Measurements from ENCODE around the gene ACKR3.

The ACKR3 gene

DNA sequence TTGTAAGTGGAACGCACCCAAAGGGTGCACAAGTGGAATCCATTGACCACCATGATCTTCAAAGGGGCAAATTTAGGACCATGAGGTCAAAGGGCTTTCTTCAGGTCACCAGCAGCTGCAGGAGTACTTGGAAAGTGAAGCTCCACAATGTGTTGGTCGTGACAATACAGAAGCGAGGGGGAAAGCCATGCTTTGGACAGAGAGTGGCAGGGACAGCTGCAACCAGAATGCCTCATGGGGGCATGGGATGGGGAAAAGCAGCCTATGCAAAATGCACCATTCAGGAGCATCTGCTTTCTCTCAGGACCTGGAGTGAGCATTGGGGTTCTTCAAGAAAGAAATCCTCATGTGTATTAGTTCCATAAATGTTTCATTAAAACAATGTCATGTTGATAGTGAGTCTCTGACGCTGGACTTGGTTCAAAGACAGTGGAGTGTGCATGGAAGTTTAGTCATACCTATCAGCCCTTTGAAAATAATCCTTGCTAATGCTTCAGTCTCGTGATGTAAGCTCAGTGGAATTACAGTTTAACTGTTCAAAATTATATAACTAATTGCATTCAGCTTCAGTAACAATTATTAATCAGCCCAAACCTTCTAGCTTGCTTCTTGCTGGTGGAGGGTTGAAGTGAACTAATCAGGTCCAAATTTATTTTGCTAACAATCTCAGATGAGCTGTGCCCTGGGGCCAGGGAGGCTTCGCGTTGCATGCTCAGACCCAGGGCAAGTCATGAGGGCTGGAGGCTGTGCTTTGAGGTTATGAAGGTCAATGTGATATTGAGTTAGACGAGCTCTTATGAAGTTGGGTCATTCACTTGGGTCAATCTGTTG is 41.6 kb downstream of the ACKR3 start:
- no peaks in the 10 kb centered on the region for H3K36me3 ChIP-seq (ENCODE audit: insufficient read depth, low read length)
- no peaks in the 10 kb centered on the region for H3K4me1 ChIP-seq (ENCODE audit: control insufficient read depth, insufficient read depth, low read length, unreplicated experiment)
- H3K4me3 ChIP-seq (ENCODE audit: low read depth, low read length) = no peak overlapping the region
- H3K27me3 ChIP-seq (ENCODE audit: insufficient read depth, low read length) = peaks cover 28% of the 10 kb centered on the region; the same call in 1 of the 2 replicates
- no peak overlapping the region for H3K27ac ChIP-seq (ENCODE audit: low read depth, low read length)
- no peaks in the 10 kb centered on the region for H3K79me2 ChIP-seq (ENCODE audit: control insufficient read depth, insufficient read depth, low read length, unreplicated experiment)
- H2AFZ ChIP-seq (ENCODE audit: low read length, unreplicated experiment) = no peak overlapping the region

DNA sequence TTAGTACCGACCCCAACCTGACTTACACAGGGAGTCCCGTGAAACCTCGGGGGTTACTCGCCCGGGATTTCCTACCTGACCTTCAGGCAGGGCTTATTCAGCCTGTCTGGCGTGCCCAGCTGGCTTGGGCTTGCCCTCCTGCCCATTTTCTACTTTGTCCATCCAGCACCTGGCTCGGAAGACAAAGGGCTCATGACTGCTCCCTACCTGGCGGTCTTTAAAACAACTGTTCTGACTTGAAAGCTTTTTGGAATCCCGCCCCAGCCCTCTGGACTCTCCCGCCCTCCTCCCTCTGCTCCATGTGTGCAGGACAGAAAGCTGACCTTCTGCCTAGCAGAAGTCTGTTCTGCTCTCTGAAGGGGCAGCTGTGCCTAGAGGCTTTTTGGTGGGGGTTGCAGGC is 43.1 kb downstream of the ACKR3 start:
- Histone ChIP-seq H3K4me1 (ENCODE audit: control insufficient read depth, insufficient read depth, low read length, unreplicated experiment) (no peaks in the 10 kb centered on the region), H3K4me3 (ENCODE audit: low read depth, low read length) (no peak overlapping the region), H3K27ac (ENCODE audit: low read depth, low read length) (no peak overlapping the region), H3K27me3 (ENCODE audit: insufficient read depth, low read length) (peaks cover 36% of the 10 kb centered on the region; the same call in 1 of the 2 replicates), H3K79me2 (ENCODE audit: control insufficient read depth, insufficient read depth, low read length, unreplicated experiment) (no peaks in the 10 kb centered on the region), H2AFZ (ENCODE audit: low read length, unreplicated experiment) (no peak overlapping the region), H3K36me3 (ENCODE audit: insufficient read depth, low read length) (no peaks in the 10 kb centered on the region)

DNA sequence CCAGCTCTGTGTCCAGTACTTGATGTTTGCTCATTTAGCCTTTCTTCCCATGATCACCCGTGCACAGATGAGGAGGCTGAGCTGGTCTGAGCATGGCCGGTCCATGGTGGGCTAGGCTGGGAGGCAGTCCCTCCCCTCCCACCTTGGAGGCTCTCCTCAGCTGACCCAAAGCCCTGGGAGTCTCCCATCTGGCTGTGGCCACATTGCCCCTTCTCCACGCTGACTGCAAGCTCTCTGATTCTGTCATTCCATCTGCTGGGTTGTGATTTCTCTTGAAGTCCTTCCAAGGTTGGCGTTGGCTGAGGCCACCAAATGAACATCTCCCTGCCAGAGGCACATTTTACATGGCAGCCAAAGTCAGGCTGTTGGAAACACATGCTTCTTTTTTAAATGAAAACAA is 44.0 kb downstream of the ACKR3 start:
- Histone ChIP-seq H3K4me3 (ENCODE audit: low read depth, low read length) (no peak overlapping the region), H2AFZ (ENCODE audit: low read length, unreplicated experiment) (no peak overlapping the region), H3K36me3 (ENCODE audit: insufficient read depth, low read length) (no peaks in the 10 kb centered on the region), H3K27me3 (ENCODE audit: insufficient read depth, low read length) (peaks cover 43% of the 10 kb centered on the region), H3K4me1 (ENCODE audit: control insufficient read depth, insufficient read depth, low read length, unreplicated experiment) (no peaks in the 10 kb centered on the region), H3K27ac (ENCODE audit: low read depth, low read length) (no peak overlapping the region), H3K79me2 (ENCODE audit: control insufficient read depth, insufficient read depth, low read length, unreplicated experiment) (no peaks in the 10 kb centered on the region)

DNA sequence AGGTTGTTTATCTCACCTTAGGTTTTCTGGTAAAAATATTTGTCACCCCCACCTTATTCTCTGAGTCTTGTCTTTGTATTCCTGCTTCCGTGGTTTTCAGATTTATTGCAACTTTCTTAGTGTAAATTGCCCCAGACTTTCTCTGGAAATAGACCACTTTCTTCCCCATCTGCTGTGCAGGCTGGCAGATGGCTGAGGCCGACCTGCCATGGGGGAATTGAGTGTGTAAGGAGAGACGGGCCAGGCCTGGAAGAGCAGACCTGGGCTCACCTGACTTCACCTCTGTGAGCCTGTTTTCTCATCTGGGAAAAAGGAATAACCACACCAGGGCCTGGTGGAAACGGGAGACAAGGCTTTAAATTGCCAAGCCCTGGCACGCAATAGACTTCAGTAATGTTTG is 44.9 kb downstream of the ACKR3 start:
- H3K27ac ChIP-seq (ENCODE audit: low read depth, low read length) = no peak overlapping the region
- H3K27me3 ChIP-seq (ENCODE audit: insufficient read depth, low read length) = peaks cover 52% of the 10 kb centered on the region
- no peaks in the 10 kb centered on the region for H3K79me2 ChIP-seq (ENCODE audit: control insufficient read depth, insufficient read depth, low read length, unreplicated experiment)
- no peaks in the 10 kb centered on the region for H3K36me3 ChIP-seq (ENCODE audit: insufficient read depth, low read length)
- H3K4me3 ChIP-seq (ENCODE audit: low read depth, low read length) = no peak overlapping the region
- no peak overlapping the region for H2AFZ ChIP-seq (ENCODE audit: low read length, unreplicated experiment)
- no peaks in the 10 kb centered on the region for H3K4me1 ChIP-seq (ENCODE audit: control insufficient read depth, insufficient read depth, low read length, unreplicated experiment)

DNA sequence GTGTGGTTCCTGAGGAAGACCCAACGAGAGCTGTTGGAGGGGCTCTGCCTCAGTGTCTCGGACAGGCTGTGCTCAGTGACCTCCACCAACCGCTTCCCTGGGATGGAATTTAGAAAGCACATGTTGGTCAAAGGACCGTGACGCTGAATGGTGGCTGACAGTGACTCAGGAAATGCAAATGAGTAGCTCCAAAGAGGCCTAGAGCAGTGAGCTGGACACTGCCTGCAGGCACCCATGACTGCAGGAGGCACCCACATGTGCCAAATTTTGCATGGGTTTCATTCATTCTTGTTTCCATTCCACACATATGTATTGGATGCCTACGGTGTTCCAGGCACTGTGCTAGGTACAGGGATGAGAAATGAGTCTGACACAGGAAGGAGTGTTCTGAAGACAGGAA is 46.4 kb downstream of the ACKR3 start:
- Histone ChIP-seq H3K4me3 (ENCODE audit: low read depth, low read length) (no peak overlapping the region), H3K27me3 (ENCODE audit: insufficient read depth, low read length) (peaks cover 65% of the 10 kb centered on the region), H3K27ac (ENCODE audit: low read depth, low read length) (no peak overlapping the region), H3K79me2 (ENCODE audit: control insufficient read depth, insufficient read depth, low read length, unreplicated experiment) (no peaks in the 10 kb centered on the region), H3K4me1 (ENCODE audit: control insufficient read depth, insufficient read depth, low read length, unreplicated experiment) (no peaks in the 10 kb centered on the region), H3K36me3 (ENCODE audit: insufficient read depth, low read length) (no peaks in the 10 kb centered on the region), H2AFZ (ENCODE audit: low read length, unreplicated experiment) (no peak overlapping the region)

DNA sequence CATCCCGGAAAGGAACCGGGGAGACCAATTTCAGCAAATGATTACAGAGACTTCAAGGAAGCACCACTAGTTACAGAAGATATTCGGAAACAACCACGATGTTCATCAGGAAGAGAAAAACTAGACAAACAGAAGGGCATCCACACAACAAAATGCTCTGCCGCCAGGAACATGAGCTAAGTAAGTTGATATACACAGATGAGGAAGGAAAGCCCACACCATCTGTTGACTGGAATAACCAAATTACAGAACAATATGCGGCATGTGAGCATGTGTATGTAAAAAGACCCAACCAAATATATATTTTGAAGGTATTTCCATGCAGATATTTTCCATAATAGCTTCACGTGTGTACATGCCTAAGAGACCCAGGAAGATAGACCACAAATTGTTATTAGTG is 47.0 kb downstream of the ACKR3 start:
- Histone ChIP-seq H3K36me3 (ENCODE audit: insufficient read depth, low read length) (no peaks in the 10 kb centered on the region), H2AFZ (ENCODE audit: low read length, unreplicated experiment) (no peak overlapping the region), H3K79me2 (ENCODE audit: control insufficient read depth, insufficient read depth, low read length, unreplicated experiment) (no peaks in the 10 kb centered on the region), H3K27me3 (ENCODE audit: insufficient read depth, low read length) (peaks cover 68% of the 10 kb centered on the region), H3K4me3 (ENCODE audit: low read depth, low read length) (no peak overlapping the region), H3K27ac (ENCODE audit: low read depth, low read length) (no peak overlapping the region), H3K4me1 (ENCODE audit: control insufficient read depth, insufficient read depth, low read length, unreplicated experiment) (no peaks in the 10 kb centered on the region)

DNA sequence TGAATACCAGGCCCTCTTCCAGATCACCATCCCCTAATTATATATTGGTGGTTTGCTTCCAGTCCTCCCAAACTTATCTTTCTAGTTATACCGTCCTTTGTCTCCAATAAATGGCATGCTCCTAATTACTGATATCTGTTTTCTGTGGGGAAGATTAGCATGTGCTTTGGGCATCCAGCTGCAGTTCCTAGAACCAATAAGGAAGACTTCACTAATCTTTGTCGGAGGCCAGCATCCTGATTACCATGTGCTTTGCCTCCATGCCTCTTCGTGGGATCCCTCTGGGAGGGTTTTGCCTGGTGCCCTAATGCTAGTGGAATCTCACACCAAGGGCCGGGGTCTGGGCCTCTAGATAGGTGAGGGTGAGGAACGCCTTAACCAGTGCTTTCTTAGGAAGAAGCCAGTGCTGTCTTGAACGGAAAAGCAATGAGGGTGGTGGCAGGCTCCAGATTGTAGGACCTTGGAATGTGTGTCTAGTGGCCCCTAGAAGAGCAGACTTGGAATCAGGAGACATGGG is 47.7 kb downstream of the ACKR3 start:
- no peaks in the 10 kb centered on the region for H3K4me1 ChIP-seq (ENCODE audit: control insufficient read depth, insufficient read depth, low read length, unreplicated experiment)
- no peak overlapping the region for H3K27ac ChIP-seq (ENCODE audit: low read depth, low read length)
- no peak overlapping the region for H3K4me3 ChIP-seq (ENCODE audit: low read depth, low read length)
- no peaks in the 10 kb centered on the region for H3K36me3 ChIP-seq (ENCODE audit: insufficient read depth, low read length)
- peaks cover 75% of the 10 kb centered on the region for H3K27me3 ChIP-seq (ENCODE audit: insufficient read depth, low read length)
- no peaks in the 10 kb centered on the region for H3K79me2 ChIP-seq (ENCODE audit: control insufficient read depth, insufficient read depth, low read length, unreplicated experiment)
- no peak overlapping the region for H2AFZ ChIP-seq (ENCODE audit: low read length, unreplicated experiment)

DNA sequence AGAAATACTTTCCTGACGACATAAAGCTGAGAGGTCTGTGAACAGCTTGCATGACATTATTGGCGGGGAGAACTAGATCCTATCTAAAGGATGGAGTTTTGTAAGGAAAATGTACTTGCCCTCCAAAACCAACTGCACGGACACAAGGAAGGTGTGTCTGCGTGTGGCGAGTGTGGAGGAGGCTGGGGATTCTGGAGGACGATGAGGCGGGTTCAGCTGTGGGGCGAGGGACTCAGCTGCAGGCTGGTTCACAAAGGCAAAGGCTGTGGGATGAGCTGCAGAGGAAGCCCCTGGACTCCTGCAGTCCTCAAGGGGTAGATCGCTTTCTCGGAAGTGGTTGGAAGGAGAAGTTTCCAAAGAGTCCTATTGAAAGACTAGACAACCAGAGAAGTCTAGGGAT is 48.2 kb downstream of the ACKR3 start:
- Histone ChIP-seq H3K4me1 (ENCODE audit: control insufficient read depth, insufficient read depth, low read length, unreplicated experiment) (no peaks in the 10 kb centered on the region), H3K4me3 (ENCODE audit: low read depth, low read length) (no peak overlapping the region), H2AFZ (ENCODE audit: low read length, unreplicated experiment) (no peak overlapping the region), H3K27me3 (ENCODE audit: insufficient read depth, low read length) (peaks cover 76% of the 10 kb centered on the region), H3K36me3 (ENCODE audit: insufficient read depth, low read length) (no peaks in the 10 kb centered on the region), H3K27ac (ENCODE audit: low read depth, low read length) (no peak overlapping the region), H3K79me2 (ENCODE audit: control insufficient read depth, insufficient read depth, low read length, unreplicated experiment) (no peaks in the 10 kb centered on the region)

DNA sequence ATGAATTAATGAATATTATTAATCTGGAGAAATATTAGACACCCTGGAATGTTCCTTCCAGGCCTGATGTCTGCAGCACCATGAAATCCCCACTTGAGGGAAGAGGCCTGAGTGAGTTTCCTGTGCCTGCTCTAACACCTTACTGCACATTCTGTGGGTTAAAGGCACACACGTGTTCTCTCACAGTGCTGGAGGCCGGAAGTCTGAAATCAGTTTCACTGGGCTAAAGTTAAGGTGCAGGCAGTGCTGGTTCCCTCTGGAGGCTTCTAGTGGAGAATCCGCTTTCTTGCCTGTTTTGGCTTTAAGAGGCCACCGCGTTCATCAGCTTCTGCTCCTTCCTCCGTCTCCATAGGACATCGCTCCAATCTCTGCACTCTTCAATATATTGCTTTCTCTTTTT is 48.7 kb downstream of the ACKR3 start:
- H3K4me1 ChIP-seq (ENCODE audit: control insufficient read depth, insufficient read depth, low read length, unreplicated experiment) = no peaks in the 10 kb centered on the region
- no peak overlapping the region for H2AFZ ChIP-seq (ENCODE audit: low read length, unreplicated experiment)
- H3K4me3 ChIP-seq (ENCODE audit: low read depth, low read length) = no peak overlapping the region
- H3K27me3 ChIP-seq (ENCODE audit: insufficient read depth, low read length) = peaks cover 73% of the 10 kb centered on the region
- H3K36me3 ChIP-seq (ENCODE audit: insufficient read depth, low read length) = no peaks in the 10 kb centered on the region
- no peak overlapping the region for H3K27ac ChIP-seq (ENCODE audit: low read depth, low read length)
- H3K79me2 ChIP-seq (ENCODE audit: control insufficient read depth, insufficient read depth, low read length, unreplicated experiment) = no peaks in the 10 kb centered on the region

DNA sequence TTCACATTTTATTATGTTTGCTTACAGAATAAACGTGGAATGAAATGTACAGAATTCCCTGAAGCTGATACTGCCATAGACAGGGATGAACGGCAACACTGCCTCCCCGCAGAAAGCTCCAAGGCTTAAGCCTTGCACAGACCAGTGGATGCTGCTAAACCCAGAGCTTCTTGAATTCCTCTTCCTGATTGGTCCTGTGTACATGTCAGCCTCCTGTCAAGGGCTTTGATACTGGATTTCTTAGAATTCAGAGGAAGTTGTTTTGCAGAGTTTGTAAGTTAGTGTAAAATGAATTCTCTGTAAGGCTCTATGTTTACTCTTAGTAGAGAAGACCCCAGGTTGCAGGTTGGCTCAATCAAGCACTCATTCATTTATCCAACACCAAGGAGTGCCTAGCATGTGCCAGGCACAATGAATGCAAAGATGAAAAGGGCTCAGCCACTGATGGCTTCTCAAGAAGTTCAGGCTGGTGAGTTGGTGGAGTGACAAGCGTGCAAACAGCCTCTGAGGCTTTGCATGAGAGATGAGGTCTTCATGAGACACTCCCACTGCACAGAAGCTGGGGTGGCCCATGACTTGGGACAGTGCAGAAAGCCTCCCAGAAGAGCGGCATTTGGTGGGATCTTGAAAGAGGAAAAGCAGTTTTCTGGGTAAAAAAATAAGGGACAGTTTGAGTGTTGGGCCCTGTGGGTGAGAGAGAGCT is 50.4 kb downstream of the ACKR3 start:
- Histone ChIP-seq H2AFZ (ENCODE audit: low read length, unreplicated experiment) (no peak overlapping the region), H3K27me3 (ENCODE audit: insufficient read depth, low read length) (peaks cover 59% of the 10 kb centered on the region), H3K4me1 (ENCODE audit: control insufficient read depth, insufficient read depth, low read length, unreplicated experiment) (no peaks in the 10 kb centered on the region)

DNA sequence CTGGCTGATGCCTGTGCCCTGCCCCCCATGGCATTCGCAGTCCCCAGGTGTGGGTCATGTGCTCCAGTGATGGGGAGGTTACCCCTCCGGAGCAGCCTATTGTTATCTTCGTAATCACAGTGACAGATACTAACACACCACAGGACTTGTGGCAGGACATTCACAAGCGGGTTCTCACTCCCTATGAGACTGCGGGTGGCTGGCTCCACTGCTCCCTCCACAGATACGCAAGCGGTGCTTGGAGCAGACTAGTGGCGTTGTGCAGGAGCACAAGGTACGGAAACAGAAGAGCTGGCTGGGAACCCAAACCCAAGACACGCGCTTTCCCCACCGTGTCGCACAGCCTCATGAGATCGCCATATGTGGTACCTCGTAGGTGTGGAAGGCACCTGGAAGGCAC is 52.2 kb downstream of the ACKR3 start:
- Histone ChIP-seq H3K4me3 (ENCODE audit: low read depth, low read length) (no peak overlapping the region), H3K36me3 (ENCODE audit: insufficient read depth, low read length) (no peaks in the 10 kb centered on the region), H3K27ac (ENCODE audit: low read depth, low read length) (no peak overlapping the region), H3K27me3 (ENCODE audit: insufficient read depth, low read length) (peaks cover 42% of the 10 kb centered on the region), H3K79me2 (ENCODE audit: control insufficient read depth, insufficient read depth, low read length, unreplicated experiment) (no peaks in the 10 kb centered on the region), H2AFZ (ENCODE audit: low read length, unreplicated experiment) (no peak overlapping the region), H3K4me1 (ENCODE audit: control insufficient read depth, insufficient read depth, low read length, unreplicated experiment) (no peaks in the 10 kb centered on the region)

More for the DNA sequence above, 50.4 kb downstream of the ACKR3 start:
- Histone ChIP-seq H3K4me3 (ENCODE audit: low read depth, low read length) (no peak overlapping the region), H3K36me3 (ENCODE audit: insufficient read depth, low read length) (no peaks in the 10 kb centered on the region), H3K79me2 (ENCODE audit: control insufficient read depth, insufficient read depth, low read length, unreplicated experiment) (no peaks in the 10 kb centered on the region), H3K27ac (ENCODE audit: low read depth, low read length) (no peak overlapping the region)

Data from ACC112 (cell line).